Mucosa of descending colon (tissue), 3 donors: ENCODE data around the gene FAU. TPM values are rescaled to one million over a fixed set of nuclear protein-coding genes. Genes with fewer than 3 reads are reported as not detected.

ENCODE experiments used
- ATAC-seq: fragments of 200-7000 bp; cut with Tn5 transposase; one replicate; pipeline ENCODE4 v1.9.1; 2020; ENCODE audit warnings: mild to moderate bottlenecking, moderate library complexity
- DNase-seq, 3 donors: peaks; one replicate each; pipeline ENCODE4 v3.0.0-alpha.2; 2020
- H3K36me3 ChIP-seq: fragments of 200-600 bp; one replicate; pipeline ENCODE4 v1.8.0; 2021; ENCODE audit warnings: low read depth, mild to moderate bottlenecking
- H3K4me1 ChIP-seq: fragments of 200-600 bp; one replicate; pipeline ENCODE4 v1.8.0; 2021; ENCODE audit warnings: low read depth, mild to moderate bottlenecking
- H3K4me3 ChIP-seq: fragments of 200-600 bp; one replicate; pipeline ENCODE4 v1.8.0; 2021; ENCODE audit warnings: mild to moderate bottlenecking
- H3K9me3 ChIP-seq: fragments of 200-600 bp; one replicate; pipeline ENCODE4 v1.8.0; 2021; ENCODE audit warnings: mild to moderate bottlenecking
- CTCF ChIP-seq: fragments of 200-600 bp; IDR thresholded peaks from one replicate; pipeline ENCODE4 v1.8.0; 2022; ENCODE audit warnings: antibody characterized with exemption, mild to moderate bottlenecking
- intact Hi-C, 2 donors: fragments of 100-400 bp; cut with DNase I in 1 of 2; cut with micrococcal nuclease in 1 of 2; formaldehyde crosslinking; loops; one replicate each; pipeline versions ENCODE4 v1.11.0 to v1.11.1; 2022; cut with DNase I, micrococcal nuclease
- total RNA-seq, 3 donors: library from RNA; stranded (reverse); fragmentation: NEBNext Ultra II Directional in 2 of 3; extraction: Animal tissue kit (Norgen Biotek cat#: 25700) in 2 of 3; gene quantifications; one replicate each; pipeline versions ENCODE4 v1.2.1 to v1.2.4, GENCODE V29; 2021 to 2023
- donor health status: DM: no; HTN: no; CAD: no; lungs with moderate emphysema.
- donor health status: DM: no; HTN: no; CAD: no.
- donor health status: DM: no; HTN: yes; CAD: no.

FAU gene
- total RNA-seq, 3 donors from 2014 or later, result 680 to 873 (median 705) TPM

- no peak for ATAC-seq
- Histone ChIP-seq H3K4me1 (peaks cover 12% of the 10 kb centered on the region), H3K4me3 (no peak overlapping the region), H3K36me3 (no peaks in the 10 kb centered on the region), H3K9me3 (no peaks in the 10 kb centered on the region)
- DNase-seq, result no peak
- TF ChIP-seq CTCF, result no peak
- intact Hi-C loops, result no loop called here
Measured at GRCh38 chr11:65148657-65149056, 26.7 kb upstream of the FAU start.

GRCh38 chr11:65147352-65148075, 25.6 kb upstream of the FAU start:
- TF ChIP-seq CTCF, result no peak
- H3K9me3 ChIP-seq, result no peaks in the 10 kb centered on the region
- DNase-seq, result no peak

GRCh38 chr11:65141896-65142494, 20.1 kb upstream of the FAU start:
- DNase-seq (no peak), ATAC-seq (no peak)
- H3K36me3 ChIP-seq, result no peaks in the 10 kb centered on the region
- TF ChIP-seq CTCF, result no peak
- H3K4me1 ChIP-seq, result no peaks in the 10 kb centered on the region
- no peaks in the 10 kb centered on the region for H3K9me3 ChIP-seq
- intact Hi-C loops, result no loop called here
- H3K4me3 ChIP-seq, result no peak overlapping the region

More at GRCh38 chr11:65147352-65148075, 25.6 kb upstream of the FAU start:
- intact Hi-C loops, result no loop called here
- ATAC-seq, result no peak
- Histone ChIP-seq H3K36me3 (no peaks in the 10 kb centered on the region), H3K4me3 (no peak overlapping the region), H3K4me1 (peaks cover 12% of the 10 kb centered on the region)

GRCh38 chr11:65136515-65137096, 14.7 kb upstream of the FAU start:
- H3K36me3 ChIP-seq, result peaks cover 7% of the 10 kb centered on the region
- H3K4me3 ChIP-seq, result no peak overlapping the region
- DNase-seq (peak in 2 of 3 donors; percentile 64), ATAC-seq (peak; percentile 35)
- TF ChIP-seq CTCF, result no peak
- intact Hi-C loops, result no loop called here
- H3K9me3 ChIP-seq, result no peaks in the 10 kb centered on the region
- peaks cover 22% of the 10 kb centered on the region for H3K4me1 ChIP-seq

GRCh38 chr11:65135633-65136145, 13.8 kb upstream of the FAU start:
- no peak overlapping the region for H3K4me3 ChIP-seq
- H3K9me3 ChIP-seq, result no peaks in the 10 kb centered on the region
- intact Hi-C loops, result no loop called here
- DNase-seq, result no peak
- peaks cover 13% of the 10 kb centered on the region for H3K36me3 ChIP-seq
- H3K4me1 ChIP-seq, result peaks cover 22% of the 10 kb centered on the region
- TF ChIP-seq CTCF, result no peak
- no peak for ATAC-seq
